ENCODE data around the gene NSG2.

- TF ChIP-seq CTCF (IDR thresholded peaks at IDR 0.05): no peak
- TF ChIP-seq EP300 (IDR thresholded peaks at IDR 0.05; ENCODE audit: low read depth): no peak
- no peak for TF ChIP-seq POLR2A (IDR thresholded peaks at IDR 0.05)
- no peak for TF ChIP-seq POLR2AphosphoS5 (IDR thresholded peaks at IDR 0.05)
These were observed 18.7 kb downstream of the NSG2 start for GRCh38 chr5:174064171-174064570.

Data from transverse colon (tissue), 4 donors.